GM12864 (cell line): Measurements from ENCODE around the gene SLC35A1.

Experiments used
- DNase-seq: peaks from one replicate; pipeline ENCODE4 v3.0.0-alpha.2; 2011; ENCODE audit warnings: low read depth
- H3K4me3 ChIP-seq: 2 replicates; pipeline ENCODE4 v1.5.1; 2011; ENCODE audit warnings: mild to moderate bottlenecking, low read depth, low read length, control low read depth
- CTCF ChIP-seq: IDR thresholded peaks from 2 replicates; pipeline ENCODE4 v1.5.1; 2011; ENCODE audit warnings: low read depth, mild to moderate bottlenecking, moderate library complexity, low read length, control low read depth, inconsistent platforms; ENCODE audit errors: missing control alignments

The SLC35A1 gene

GRCh38 chr6:87558446-87558845 is 85.7 kb downstream of the SLC35A1 start:
- TF ChIP-seq CTCF: no peak
- H3K4me3 ChIP-seq: no peak overlapping the region
- DNase-seq: no peak

- TF ChIP-seq CTCF: no peak
- H3K4me3 ChIP-seq: no peak overlapping the region
- no peak for DNase-seq
These were observed 88.2 kb downstream of the SLC35A1 start for GRCh38 chr6:87561017-87561416.
